UCSD-AML1 (cell line): ENCODE measurements around the gene A4GALT.
"Not testable (repeated sequence)": the region's sequence is repeated elsewhere in the genome, so short reads cannot be mapped to it uniquely, and the experiment has no call there.

Source experiments
- DNase-seq: peaks from one replicate; lab custom pipeline; 2025; ENCODE audit not compliant: unreplicated experiment; lab: John Stamatoyannopoulos, UW

Gene A4GALT

GRCh38 chr22:42743501-42743991 lies 22.9 kb upstream of the A4GALT start:
- DNase-seq = no peak

- no peak for DNase-seq
Measured at GRCh38 chr22:42742940-42743339, 22.3 kb upstream of the A4GALT start.

- DNase-seq = not testable (repeated sequence)
Measured at GRCh38 chr22:42740320-42740719, 19.6 kb upstream of the A4GALT start.

GRCh38 chr22:42734406-42734805 lies 13.7 kb upstream of the A4GALT start:
- DNase-seq = no peak

- not testable (repeated sequence) for DNase-seq
Measured at GRCh38 chr22:42733394-42733793, 12.7 kb upstream of the A4GALT start.

GRCh38 chr22:42732081-42732480 lies 11.4 kb upstream of the A4GALT start:
- no peak for DNase-seq

GRCh38 chr22:42726811-42727210 lies 6.1 kb upstream of the A4GALT start:
- no peak for DNase-seq

GRCh38 chr22:42725606-42726355 lies 5.1 kb upstream of the A4GALT start:
- no peak for DNase-seq

GRCh38 chr22:42724062-42724461 lies 3.4 kb upstream of the A4GALT start:
- DNase-seq = no peak

GRCh38 chr22:42721045-42721434 lies 370 bp upstream of the A4GALT start:
- no peak for DNase-seq

- DNase-seq = no peak
Measured at GRCh38 chr22:42719656-42720262, 911 bp downstream of the A4GALT start.

GRCh38 chr22:42719133-42719532 lies 1.5 kb downstream of the A4GALT start:
- no peak for DNase-seq

GRCh38 chr22:42717197-42717928 lies 3.3 kb downstream of the A4GALT start:
- DNase-seq = no peak

GRCh38 chr22:42716649-42717127 lies 4.0 kb downstream of the A4GALT start:
- no peak for DNase-seq

- DNase-seq = no peak
Measured at GRCh38 chr22:42716221-42716620, 4.4 kb downstream of the A4GALT start.

GRCh38 chr22:42714768-42715390 lies 5.8 kb downstream of the A4GALT start:
- DNase-seq = no peak

GRCh38 chr22:42714308-42714707 lies 6.4 kb downstream of the A4GALT start:
- DNase-seq = no peak

- no peak for DNase-seq
Measured at GRCh38 chr22:42711895-42712837, 8.5 kb downstream of the A4GALT start.

GRCh38 chr22:42711281-42711731 lies 9.4 kb downstream of the A4GALT start:
- DNase-seq = no peak

GRCh38 chr22:42708417-42708816 lies 12.3 kb downstream of the A4GALT start:
- DNase-seq = no peak
